ENCODE data around the gene FMN1. TPM values are rescaled to one million over a fixed set of nuclear protein-coding genes. Genes with fewer than 3 reads are reported as not detected.

The FMN1 gene
- total and polyA plus RNA-seq, 2 experiments from 2014 or later: 0.93 to 2.2 TPM

DNA sequence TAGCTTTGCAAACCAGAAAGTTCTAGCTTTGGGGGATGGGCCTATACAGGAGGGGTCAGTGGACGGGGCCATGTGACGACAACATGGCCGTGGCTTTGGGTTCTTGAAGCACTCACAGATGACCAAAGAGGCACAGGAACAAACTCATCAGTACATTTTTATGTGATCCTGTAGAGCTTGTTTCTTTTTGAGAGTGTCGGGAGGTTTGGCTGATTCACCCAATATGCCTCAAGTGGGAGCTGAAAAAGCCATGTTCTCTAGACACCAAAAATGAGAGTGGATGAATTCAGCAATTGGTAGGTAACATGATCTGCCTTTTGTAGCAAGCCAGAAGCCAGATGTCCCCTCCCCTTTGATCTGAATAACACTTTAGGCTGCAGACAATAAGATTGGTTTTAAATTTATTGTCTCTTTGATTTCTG, 446.6 kb downstream of the FMN1 start:
- Histone ChIP-seq H3K27me3 (replicated peaks; ENCODE audit: insufficient read depth) (no peaks in the 10 kb centered on the region), H3K4me3 (peak overlapping the region; percentile 8), H3K79me2 (ENCODE audit: insufficient read depth) (no peaks in the 10 kb centered on the region), H3K4me1 (ENCODE audit: insufficient read depth) (peaks cover 40% of the 10 kb centered on the region), H3K4me2 (ENCODE audit: unreplicated experiment) (peak overlapping the region; percentile 36), H4K20me1 (ENCODE audit: insufficient read depth) (no peaks in the 10 kb centered on the region), H3K9me2 (ENCODE audit: insufficient read depth) (no peaks in the 10 kb centered on the region), H2AFZ (peak overlapping the region; percentile 69), H3K27ac (peak overlapping the region; percentile 69), H3K9me3 (ENCODE audit: low read depth) (no peaks in the 10 kb centered on the region), H3K9ac (peak overlapping the region; percentile 27; the same call in 1 of the 2 replicates), H3K36me3 (ENCODE audit: low read depth) (no peaks in the 10 kb centered on the region), H3F3A (ENCODE audit: insufficient read depth) (peaks cover 62% of the 10 kb centered on the region)
- in situ Hi-C loops (cut with MboI): no loop called here
- peak; percentile 67 for DNase-seq
- 16 to 20% methylated on average over 4 of the region's 4 CpGs for WGBS, 2 experiments (ENCODE audit: low coverage in 1 of 2, low lambda C conversion rate in 2 of 2, missing lambda C conversion rate in 2 of 2)
- TF ChIP-seq EZH2 (IDR thresholded peaks at IDR 0.05; ENCODE audit: insufficient read depth, poor library complexity, severe bottlenecking) (no peak), EZH2phosphoT487 (IDR thresholded peaks at IDR 0.05; ENCODE audit: insufficient read depth, low read depth) (no peak)

DNA sequence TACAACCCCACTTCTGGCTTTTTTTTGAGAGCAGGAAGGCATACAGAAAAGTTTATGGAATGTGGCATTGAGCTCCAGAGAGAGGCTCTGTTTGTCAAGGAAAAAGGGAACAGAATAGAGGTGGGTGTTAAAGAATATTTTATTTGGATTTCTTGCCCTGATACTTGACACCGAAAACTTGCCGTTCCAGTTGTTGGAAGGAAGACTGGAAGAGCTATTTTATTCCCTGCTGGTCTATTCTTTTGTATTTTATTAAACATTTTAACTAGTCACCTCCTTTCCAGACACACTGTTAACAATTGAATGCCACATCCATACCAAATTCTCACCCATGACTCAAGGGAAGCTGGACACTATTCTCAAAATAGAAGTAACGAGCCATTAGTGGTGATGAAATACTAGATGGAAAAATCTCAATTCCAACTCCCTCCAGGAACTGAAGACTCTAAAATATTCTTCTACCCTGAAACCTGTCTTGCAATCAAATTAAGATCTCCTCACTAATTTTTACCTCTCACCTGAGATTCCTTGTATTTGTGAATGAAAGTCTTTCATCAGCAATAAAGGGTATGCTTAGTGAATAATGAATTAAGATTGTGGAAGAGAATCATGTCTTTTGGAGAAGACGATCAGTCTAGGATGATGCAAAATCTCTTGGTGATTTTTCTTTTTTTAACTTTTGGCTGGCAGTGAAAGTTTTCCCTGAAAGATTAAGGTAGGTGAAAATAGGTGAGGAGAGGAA, 448.2 kb downstream of the FMN1 start:
- WGBS, 2 experiments (ENCODE audit: low coverage in 1 of 2, low lambda C conversion rate in 2 of 2, missing lambda C conversion rate in 2 of 2): 42 to 47% methylated on average over 4 of the region's 4 CpGs
- no peak overlapping the region for H2AFZ ChIP-seq
- no peaks in the 10 kb centered on the region for H3K27me3 ChIP-seq (replicated peaks; ENCODE audit: insufficient read depth)
- no peak overlapping the region for H3K4me2 ChIP-seq (ENCODE audit: unreplicated experiment)
- no peak overlapping the region for H3K4me3 ChIP-seq
- no peaks in the 10 kb centered on the region for H3K9me3 ChIP-seq (ENCODE audit: low read depth)
- in situ Hi-C loops (cut with MboI): no loop called here
- no peaks in the 10 kb centered on the region for H3K9me2 ChIP-seq (ENCODE audit: insufficient read depth)
- peak; percentile 62 for DNase-seq
- TF ChIP-seq EZH2phosphoT487 (IDR thresholded peaks at IDR 0.05; ENCODE audit: insufficient read depth, low read depth) (no peak), EZH2 (IDR thresholded peaks at IDR 0.05; ENCODE audit: insufficient read depth, poor library complexity, severe bottlenecking) (no peak)
- H3K79me2 ChIP-seq (ENCODE audit: insufficient read depth): no peaks in the 10 kb centered on the region
- peaks cover 74% of the 10 kb centered on the region for H3F3A ChIP-seq (ENCODE audit: insufficient read depth)
- H3K9ac ChIP-seq: peak overlapping the region; percentile 19
- peak overlapping the region; percentile 63 for H3K27ac ChIP-seq
- H3K4me1 ChIP-seq (ENCODE audit: insufficient read depth): peaks cover 41% of the 10 kb centered on the region
- H3K36me3 ChIP-seq (ENCODE audit: low read depth): no peaks in the 10 kb centered on the region
- H4K20me1 ChIP-seq (ENCODE audit: insufficient read depth): no peaks in the 10 kb centered on the region

DNA sequence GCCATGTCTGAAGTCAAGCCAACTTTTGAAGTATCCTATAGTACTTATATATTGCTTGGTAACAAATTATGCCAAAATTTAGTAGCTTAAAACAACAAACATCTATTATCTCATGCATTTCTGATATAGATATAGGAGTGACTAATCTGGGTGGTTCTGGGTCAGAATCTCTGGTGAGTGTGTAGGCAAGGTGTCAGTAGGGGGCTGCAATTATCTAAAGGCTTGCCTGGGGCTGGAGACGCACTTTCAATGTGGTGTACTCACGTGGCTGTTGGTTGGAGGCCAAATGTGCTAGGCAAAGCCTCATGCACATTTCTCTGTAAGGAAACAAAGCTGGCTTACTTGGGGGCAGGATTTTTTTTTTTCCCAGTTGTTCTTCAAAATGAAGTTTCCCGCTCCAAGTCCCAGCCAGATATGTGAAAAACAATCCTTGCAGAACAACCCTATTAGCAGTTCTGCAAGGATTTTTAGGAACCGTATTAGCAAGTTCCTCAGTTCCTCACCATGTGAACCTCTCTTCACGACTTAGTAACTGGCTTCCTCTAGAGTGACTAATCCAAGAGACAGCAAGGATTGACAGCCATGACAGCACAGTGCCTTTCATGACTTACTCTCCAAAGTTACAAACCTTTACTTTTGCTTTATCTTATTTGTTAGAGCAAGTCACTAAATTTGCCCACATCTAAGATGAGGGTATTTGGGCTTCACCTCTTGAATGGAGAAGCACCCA, 450.9 kb downstream of the FMN1 start:
- no peak overlapping the region for H3K9ac ChIP-seq
- no peak for TF ChIP-seq EZH2phosphoT487 (IDR thresholded peaks at IDR 0.05; ENCODE audit: insufficient read depth, low read depth)
- no peak for TF ChIP-seq EZH2 (IDR thresholded peaks at IDR 0.05; ENCODE audit: insufficient read depth, poor library complexity, severe bottlenecking)
- 0 out of 2 replicates have a peak overlapping the region, but pooled peaks have one; percentile 4 for H3K27ac ChIP-seq
- DNase-seq: peak; percentile 61
- no peaks in the 10 kb centered on the region for H3K27me3 ChIP-seq (replicated peaks; ENCODE audit: insufficient read depth)
- 29 to 32% methylated on average over 5 of the region's 5 CpGs for WGBS, 2 experiments (ENCODE audit: low coverage in 1 of 2, low lambda C conversion rate in 2 of 2, missing lambda C conversion rate in 2 of 2)
- no peaks in the 10 kb centered on the region for H3K79me2 ChIP-seq (ENCODE audit: insufficient read depth)
- in situ Hi-C loops (cut with MboI): no loop called here
- peaks cover 41% of the 10 kb centered on the region for H3K4me1 ChIP-seq (ENCODE audit: insufficient read depth)
- no peak overlapping the region for H3K4me2 ChIP-seq (ENCODE audit: unreplicated experiment)
- H3K36me3 ChIP-seq (ENCODE audit: low read depth): no peaks in the 10 kb centered on the region
- H4K20me1 ChIP-seq (ENCODE audit: insufficient read depth): no peaks in the 10 kb centered on the region
- peaks cover 97% of the 10 kb centered on the region for H3F3A ChIP-seq (ENCODE audit: insufficient read depth)
- no peak overlapping the region for H2AFZ ChIP-seq
- no peaks in the 10 kb centered on the region for H3K9me3 ChIP-seq (ENCODE audit: low read depth)
- no peak overlapping the region for H3K4me3 ChIP-seq
- no peaks in the 10 kb centered on the region for H3K9me2 ChIP-seq (ENCODE audit: insufficient read depth)

DNA sequence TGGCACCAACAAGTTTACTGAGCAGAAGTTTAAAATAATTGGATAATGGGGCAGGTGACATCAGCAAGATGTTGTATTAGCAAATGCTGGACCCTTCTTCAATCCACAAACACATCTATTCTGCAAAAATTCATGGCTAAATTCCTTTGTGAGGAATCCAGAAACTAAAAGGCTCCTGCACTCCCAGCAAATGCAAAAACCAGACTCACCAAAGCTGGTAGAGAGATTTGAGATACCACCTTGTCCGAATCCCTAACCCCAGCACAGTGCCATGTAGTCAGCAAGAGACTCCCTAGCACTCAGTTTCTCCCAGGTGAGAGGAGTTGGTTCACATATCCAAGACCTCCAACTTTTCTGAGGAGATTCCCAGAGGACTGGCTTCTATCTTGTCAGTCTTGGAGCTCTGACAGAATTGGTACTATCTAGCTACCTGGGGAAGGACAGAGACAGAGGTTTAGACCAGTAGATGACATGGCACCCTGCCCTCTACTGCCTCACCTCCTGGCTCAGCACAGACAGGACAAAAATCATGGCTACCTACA, 454.9 kb downstream of the FMN1 start:
- Histone ChIP-seq H2AFZ (no peak overlapping the region), H3K4me1 (ENCODE audit: insufficient read depth) (peaks cover 10% of the 10 kb centered on the region), H3K9me2 (ENCODE audit: insufficient read depth) (no peaks in the 10 kb centered on the region), H3K27ac (peak overlapping the region; percentile 15; the same call in 1 of the 2 replicates), H3K4me2 (ENCODE audit: unreplicated experiment) (no peak overlapping the region), H3K36me3 (ENCODE audit: low read depth) (peaks cover 24% of the 10 kb centered on the region), H3K27me3 (replicated peaks; ENCODE audit: insufficient read depth) (no peaks in the 10 kb centered on the region), H3F3A (ENCODE audit: insufficient read depth) (peaks cover 95% of the 10 kb centered on the region), H3K4me3 (no peak overlapping the region), H3K79me2 (ENCODE audit: insufficient read depth) (peaks cover 3% of the 10 kb centered on the region; the same call in 1 of the 2 replicates), H4K20me1 (ENCODE audit: insufficient read depth) (no peaks in the 10 kb centered on the region), H3K9me3 (ENCODE audit: low read depth) (no peaks in the 10 kb centered on the region), H3K9ac (no peak overlapping the region)
- peak; percentile 37 for DNase-seq
- no peak for TF ChIP-seq EZH2phosphoT487 (IDR thresholded peaks at IDR 0.05; ENCODE audit: insufficient read depth, low read depth)
- TF ChIP-seq EZH2 (IDR thresholded peaks at IDR 0.05; ENCODE audit: insufficient read depth, poor library complexity, severe bottlenecking): no peak
- 93 to 100% methylated on average over 1 of the region's 1 CpG for WGBS, 2 experiments (ENCODE audit: low coverage in 1 of 2, low lambda C conversion rate in 2 of 2, missing lambda C conversion rate in 2 of 2)
- in situ Hi-C loops (cut with MboI): no loop called here
